GM20431 (cell line): Measurements from ENCODE around the gene MDFIC.

Experiments used
- in situ Hi-C: fragments of 300-500 bp; cut with MseI, MboI; formaldehyde crosslinking; loops from one replicate; pipeline ENCODE4 v1.15.0; 2020; ENCODE audit warnings: low sequenced_read_pairs; ENCODE audit not compliant: unreplicated experiment

The MDFIC gene

GRCh38 chr7:114986190-114987180 lies 64.6 kb downstream of the MDFIC start:
- in situ Hi-C loops = no loop called here

- in situ Hi-C loops = no loop called here
Observed at GRCh38 chr7:114988026-114988425, 66.1 kb downstream of the MDFIC start.

- in situ Hi-C loops = no loop called here
Observed at GRCh38 chr7:114988755-114989375, 67.0 kb downstream of the MDFIC start.

- in situ Hi-C loops = no loop called here
Observed at GRCh38 chr7:114989531-114989930, 67.6 kb downstream of the MDFIC start.

GRCh38 chr7:114997487-114998404 lies 75.9 kb downstream of the MDFIC start:
- in situ Hi-C loops = no loop called here

- in situ Hi-C loops = no loop called here
Observed at GRCh38 chr7:115004121-115004520, 82.2 kb downstream of the MDFIC start.

- in situ Hi-C loops = no loop called here
Observed at GRCh38 chr7:115005251-115005650, 83.4 kb downstream of the MDFIC start.

- in situ Hi-C loops = no loop called here
Observed at GRCh38 chr7:115005953-115006352, 84.1 kb downstream of the MDFIC start.

- in situ Hi-C loops = no loop called here
Observed at GRCh38 chr7:115007751-115008150, 85.9 kb downstream of the MDFIC start.

- in situ Hi-C loops = no loop called here
Observed at GRCh38 chr7:115008465-115009114, 86.7 kb downstream of the MDFIC start.

GRCh38 chr7:115009139-115009538 lies 87.2 kb downstream of the MDFIC start:
- in situ Hi-C loops = no loop called here

- in situ Hi-C loops = no loop called here
Observed at GRCh38 chr7:115009736-115010440, 88.0 kb downstream of the MDFIC start.

- in situ Hi-C loops = no loop called here
Observed at GRCh38 chr7:115010441-115010820, 88.5 kb downstream of the MDFIC start.

GRCh38 chr7:115013886-115014285 lies 92.0 kb downstream of the MDFIC start:
- in situ Hi-C loops = no loop called here

- in situ Hi-C loops = no loop called here
Observed at GRCh38 chr7:115014794-115015193, 92.9 kb downstream of the MDFIC start.

- in situ Hi-C loops = no loop called here
Observed at GRCh38 chr7:115015619-115016018, 93.7 kb downstream of the MDFIC start.

- in situ Hi-C loops = no loop called here
Observed at GRCh38 chr7:115019882-115020605, 98.2 kb downstream of the MDFIC start.

- in situ Hi-C loops = no loop called here
Observed at GRCh38 chr7:115023219-115023618, 101.3 kb downstream of the MDFIC start.

GRCh38 chr7:115024276-115024675 lies 102.4 kb downstream of the MDFIC start:
- in situ Hi-C loops = no loop called here
